CD4-positive, CD25-positive, alpha-beta regulatory T cell (primary cell): ENCODE measurements around the gene TREH. TPM values are rescaled to one million over a fixed set of nuclear protein-coding genes. Genes with fewer than 3 reads are reported as not detected.
"Not testable (repeated sequence)": the region's sequence is repeated elsewhere in the genome, so short reads cannot be mapped to it uniquely, and the experiment has no call there.

Experiments
- ATAC-seq, 2 donors: fragments of 150-1000 bp; cut with Tn5 transposase; one replicate each; pipeline ENCODE4 v1.10.0; 2021; ENCODE audit warnings: low read depth in 2 of 2, moderate number of reproducible peaks in 2 of 2, moderate library complexity in 1 of 2
- DNase-seq, 3 donors: peaks; one replicate each; pipeline versions ENCODE4 v3.0.0 to v3.0.0-alpha.2; 2012 to 2022; ENCODE audit warnings: mixed read lengths in 1 of 3
- H3K27ac ChIP-seq: one replicate; pipeline ENCODE4 v1.7.0; 2013; ENCODE audit warnings: mild to moderate bottlenecking, low read length; ENCODE audit not compliant: insufficient read depth, poor library complexity, severe bottlenecking
- H3K27me3 ChIP-seq: one replicate; pipeline ENCODE4 v1.7.0; 2013; ENCODE audit warnings: low read length; ENCODE audit not compliant: control insufficient read depth, insufficient read depth
- H3K36me3 ChIP-seq: one replicate; pipeline ENCODE4 v1.7.0; 2013; ENCODE audit warnings: mild to moderate bottlenecking, low read length, moderate library complexity; ENCODE audit not compliant: control insufficient read depth, insufficient read depth
- H3K4me1 ChIP-seq: 2 replicates; pipeline ENCODE4 v1.7.0; 2013; ENCODE audit warnings: mild to moderate bottlenecking, low read length; ENCODE audit not compliant: insufficient read depth, control insufficient read depth, poor library complexity, severe bottlenecking
- H3K4me3 ChIP-seq: one replicate; pipeline ENCODE4 v1.7.0; 2013; ENCODE audit warnings: low read depth, mild to moderate bottlenecking, low read length, moderate library complexity
- H3K9me3 ChIP-seq, 2 experiments: 1 replicate in 1 of 2; 2 replicates in 1 of 2; pipeline ENCODE4 v1.7.0; 2013; ENCODE audit warnings: low read length in 2 of 2, mild to moderate bottlenecking in 1 of 2, moderate library complexity in 1 of 2; ENCODE audit not compliant: control insufficient read depth in 2 of 2
- H3K27ac Mint-ChIP-seq, 3 donors: one replicate each; pipeline ENCODE4 v1.8.0; 2020 to 2022; ENCODE audit warnings: mild to moderate bottlenecking in 3 of 3, mixed read lengths in 3 of 3, moderate library complexity in 2 of 3
- H3K27me3 Mint-ChIP-seq: one replicate; pipeline ENCODE4 v1.8.0; 2022; ENCODE audit warnings: mild to moderate bottlenecking, mixed read lengths
- H3K36me3 Mint-ChIP-seq: one replicate; pipeline ENCODE4 v1.8.0; 2020; ENCODE audit warnings: mixed read lengths
- H3K4me1 Mint-ChIP-seq, 4 donors: one replicate each; pipeline ENCODE4 v1.8.0; 2020 to 2022; ENCODE audit warnings: mixed read lengths in 4 of 4, mild to moderate bottlenecking in 1 of 4
- H3K4me3 Mint-ChIP-seq, 4 donors: one replicate each; pipeline ENCODE4 v1.8.0; 2020 to 2022; ENCODE audit warnings: mild to moderate bottlenecking in 4 of 4, mixed read lengths in 4 of 4, moderate library complexity in 3 of 4
- H3K9me3 Mint-ChIP-seq, 7 donors: one replicate each; pipeline ENCODE4 v1.8.0; 2020 to 2022; ENCODE audit warnings: mixed read lengths in 7 of 7, mild to moderate bottlenecking in 3 of 7, moderate library complexity in 2 of 7
- polyA plus RNA-seq, 4 donors: library from polyadenylated mRNA; unstranded; fragments of 300-500 nt; fragmentation: Illumina TruSeq; gene quantifications; one replicate each; pipeline ENCODE4 v1.2.3, GENCODE V29; 2021
- total RNA-seq: library from RNA; stranded (reverse); gene quantifications from one replicate; pipeline ENCODE4 v1.2.3, GENCODE V29; 2022

Gene TREH
- total and polyA plus RNA-seq, 5 donors from 2014 or later: not detected

DNA sequence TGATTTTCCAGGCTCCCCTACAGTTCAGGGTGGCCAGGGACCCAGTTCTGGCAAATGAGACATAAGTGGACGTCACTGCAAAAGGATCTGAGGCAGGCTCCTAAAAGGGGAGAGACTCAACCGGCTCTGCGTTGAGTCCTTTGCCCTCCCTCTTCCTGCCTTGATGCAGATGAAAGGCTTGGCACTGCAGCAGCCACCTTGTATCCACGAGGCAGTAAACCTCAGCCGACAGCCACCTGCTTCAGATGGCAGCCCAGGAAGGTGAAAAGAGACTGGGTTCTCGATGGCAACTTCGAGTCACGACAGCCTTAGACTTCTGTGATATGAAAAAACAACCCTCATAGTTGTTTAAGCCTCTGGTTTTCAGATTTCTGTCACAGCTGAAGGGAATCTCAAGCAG is 14.7 kb upstream of the TREH start:
- no peaks in the 10 kb centered on the region for H3K9me3 ChIP-seq
- DNase-seq: no peak
- H3K36me3 Mint-ChIP-seq: no peaks in the 10 kb centered on the region
- peaks cover 0 to 2% (median 0%) of the 10 kb centered on the region in 7 donors for H3K9me3 Mint-ChIP-seq
- no peak overlapping the region for H3K4me3 ChIP-seq
- peaks cover 19 to 88% (median 48%) of the 10 kb centered on the region in 4 donors for H3K4me1 Mint-ChIP-seq
- peaks cover 87% of the 10 kb centered on the region for H3K4me1 ChIP-seq
- no peak overlapping the region for H3K27ac ChIP-seq
- ATAC-seq: no peak
- H3K36me3 ChIP-seq: no peaks in the 10 kb centered on the region
- peak overlapping the region; percentile 91 to 96 (median 92) for H3K27ac Mint-ChIP-seq
- H3K27me3 Mint-ChIP-seq: no peaks in the 10 kb centered on the region
- H3K27me3 ChIP-seq: no peaks in the 10 kb centered on the region
- no peak overlapping the region for H3K4me3 Mint-ChIP-seq

DNA sequence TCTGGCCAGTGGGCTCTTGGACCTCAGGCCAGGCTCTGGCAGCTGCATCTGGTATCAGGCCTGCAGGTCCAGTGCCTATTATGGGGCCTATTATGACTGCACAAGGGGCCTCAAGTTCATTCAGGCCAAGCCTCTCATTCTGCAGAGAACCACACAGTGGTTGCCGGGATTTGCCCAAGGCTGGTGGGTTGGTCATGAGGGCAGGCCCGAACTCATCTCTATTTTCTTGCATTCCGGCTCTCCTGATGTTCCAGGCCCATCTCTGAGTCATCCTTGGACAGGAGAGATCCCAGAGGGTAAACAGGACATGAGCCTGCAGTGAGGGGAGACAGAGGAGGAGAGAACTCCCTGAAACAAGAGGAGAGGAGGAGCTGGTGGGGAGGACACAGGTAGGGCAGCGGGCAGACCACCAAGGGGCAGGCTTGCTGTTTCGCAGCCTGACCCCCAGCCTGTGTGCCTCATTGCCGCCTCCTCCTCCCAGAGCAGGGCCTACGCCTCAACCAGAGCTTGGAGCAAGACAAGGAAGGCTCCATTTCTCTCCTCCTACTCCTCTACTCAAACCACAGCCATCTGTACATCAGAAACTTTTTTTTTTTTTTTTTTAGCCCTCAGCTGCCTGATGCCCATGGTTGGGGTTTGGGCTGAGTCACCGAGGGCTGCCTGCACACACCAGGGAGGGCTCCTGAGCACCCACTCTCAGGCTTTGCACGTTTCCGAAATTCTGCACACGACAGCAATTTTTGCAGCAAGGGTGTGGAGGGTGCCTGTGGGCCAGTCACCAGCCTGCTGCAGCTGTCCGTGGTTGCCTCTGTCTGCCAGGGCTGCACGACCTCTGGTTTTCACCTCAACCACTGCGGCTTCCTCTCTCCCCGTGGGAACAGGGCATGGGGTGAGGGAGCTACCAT is 12.7 kb upstream of the TREH start:
- Mint-ChIP-seq H3K27me3 (peaks cover 4% of the 10 kb centered on the region), H3K36me3 (no peaks in the 10 kb centered on the region), H3K4me3 (peak overlapping the region; percentile 33 to 72 (median 60)), H3K9me3 (peaks cover 0 to 2% (median 0%) of the 10 kb centered on the region in 7 donors), H3K4me1 (peaks cover 23 to 87% (median 54%) of the 10 kb centered on the region in 4 donors), H3K27ac (peak overlapping the region; percentile 88 to 91 (median 89))
- Histone ChIP-seq H3K4me1 (peaks cover 71% of the 10 kb centered on the region), H3K27ac (peak overlapping the region; percentile 55), H3K4me3 (no peak overlapping the region), H3K27me3 (no peaks in the 10 kb centered on the region), H3K36me3 (no peaks in the 10 kb centered on the region), H3K9me3 (no peaks in the 10 kb centered on the region)
- ATAC-seq (peak; percentile 67 to 69), DNase-seq (peak; percentile 40 to 84 (median 45))

DNA sequence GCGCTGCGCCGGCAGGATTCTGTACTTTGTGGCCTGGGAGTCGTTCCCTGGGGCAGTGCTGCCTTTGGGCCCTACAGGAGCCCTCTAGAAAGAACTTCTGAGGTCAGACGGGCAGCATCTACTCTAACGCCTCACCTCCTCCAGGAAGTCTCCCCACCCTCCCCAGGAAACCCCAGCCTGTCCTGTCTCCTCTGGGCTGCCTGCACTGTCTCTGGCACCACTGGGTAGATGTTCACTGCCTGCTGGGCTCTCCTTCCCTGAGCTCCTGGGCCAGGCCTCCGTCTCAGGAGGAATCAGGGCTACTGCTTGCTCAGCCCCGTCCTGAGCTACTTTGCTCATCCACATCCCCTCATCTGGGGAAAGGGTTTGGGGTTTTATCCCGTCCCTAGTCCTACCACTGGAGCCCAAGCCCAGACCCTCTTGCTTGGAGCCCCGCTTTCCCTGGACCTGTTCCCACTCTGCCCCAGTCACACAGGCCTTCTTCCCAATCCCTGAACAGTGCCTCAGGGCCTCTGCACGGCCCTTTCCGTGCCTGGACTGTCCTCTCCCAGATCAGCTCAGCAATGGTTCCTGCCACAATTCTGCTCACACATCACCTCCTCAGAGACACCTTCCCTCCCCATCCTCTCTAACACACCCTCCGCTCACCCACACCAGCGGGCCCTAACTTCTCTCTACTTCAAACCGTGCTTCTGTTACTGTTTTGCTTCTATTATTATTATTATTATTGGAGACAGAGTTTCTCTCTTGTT is 11.3 kb upstream of the TREH start:
- H3K27ac ChIP-seq: no peak overlapping the region
- DNase-seq (peak in 1 of 3 donors; percentile 27), ATAC-seq (no peak)
- Mint-ChIP-seq H3K9me3 (peaks cover 0 to 2% (median 0%) of the 10 kb centered on the region in 7 donors), H3K27me3 (peaks cover 4% of the 10 kb centered on the region), H3K36me3 (no peaks in the 10 kb centered on the region), H3K4me3 (peak overlapping the region; percentile 58 to 68 (median 62)), H3K27ac (peak overlapping the region; percentile 63 to 84 (median 82)), H3K4me1 (peaks cover 23 to 77% (median 49%) of the 10 kb centered on the region in 4 donors)
- no peaks in the 10 kb centered on the region for H3K27me3 ChIP-seq
- H3K4me1 ChIP-seq: peaks cover 59% of the 10 kb centered on the region
- H3K9me3 ChIP-seq: no peaks in the 10 kb centered on the region
- H3K4me3 ChIP-seq: no peak overlapping the region
- H3K36me3 ChIP-seq: no peaks in the 10 kb centered on the region

DNA sequence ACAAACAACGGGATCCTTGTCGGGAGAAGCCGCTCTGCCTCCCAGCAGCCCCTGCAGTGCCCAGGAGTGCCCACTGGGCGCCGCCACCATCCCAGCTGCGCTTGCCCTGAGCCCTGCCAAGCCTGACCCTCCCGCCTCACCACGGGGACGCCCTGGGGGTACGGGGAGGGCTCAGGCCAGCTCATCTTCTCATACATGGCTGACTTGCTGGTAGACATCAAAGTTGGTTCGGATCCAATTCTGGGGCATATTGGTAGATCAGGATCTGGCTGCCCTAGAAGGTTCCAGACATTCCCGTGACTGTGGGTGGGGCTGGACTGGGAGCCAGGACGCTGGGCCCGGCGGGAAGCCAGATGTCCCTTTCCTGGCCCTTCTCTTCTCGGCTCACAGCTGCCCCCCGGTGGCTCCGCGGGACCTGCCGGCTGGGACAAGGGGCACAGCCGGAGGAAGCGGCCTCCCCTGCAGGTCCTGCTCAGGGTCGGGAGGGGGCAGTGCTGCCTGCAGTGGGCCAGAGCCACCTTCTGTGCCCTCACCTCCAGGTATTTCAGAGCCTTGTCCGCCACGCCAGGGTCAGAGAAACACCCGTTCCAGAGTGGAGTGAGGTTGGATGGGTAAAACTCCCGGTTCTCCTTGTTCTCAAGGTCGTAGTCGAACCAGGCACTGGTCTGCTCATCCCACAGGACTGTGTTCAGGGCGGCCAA is 10.6 kb upstream of the TREH start:
- peak; percentile 84 for ATAC-seq
- Mint-ChIP-seq H3K27ac (peak overlapping the region in 2 of 3 donors; percentile 82 to 84), H3K27me3 (peaks cover 6% of the 10 kb centered on the region), H3K9me3 (peaks cover 0 to 2% (median 0%) of the 10 kb centered on the region in 7 donors), H3K4me3 (peak overlapping the region; percentile 38 to 85 (median 62)), H3K4me1 (peaks cover 23 to 70% (median 43%) of the 10 kb centered on the region in 4 donors), H3K36me3 (no peaks in the 10 kb centered on the region)
- Histone ChIP-seq H3K4me1 (peaks cover 52% of the 10 kb centered on the region), H3K9me3 (no peaks in the 10 kb centered on the region), H3K4me3 (no peak overlapping the region), H3K27ac (peak overlapping the region; percentile 33), H3K36me3 (no peaks in the 10 kb centered on the region), H3K27me3 (no peaks in the 10 kb centered on the region)
- peak; percentile 73 to 87 (median 81) for DNase-seq

DNA sequence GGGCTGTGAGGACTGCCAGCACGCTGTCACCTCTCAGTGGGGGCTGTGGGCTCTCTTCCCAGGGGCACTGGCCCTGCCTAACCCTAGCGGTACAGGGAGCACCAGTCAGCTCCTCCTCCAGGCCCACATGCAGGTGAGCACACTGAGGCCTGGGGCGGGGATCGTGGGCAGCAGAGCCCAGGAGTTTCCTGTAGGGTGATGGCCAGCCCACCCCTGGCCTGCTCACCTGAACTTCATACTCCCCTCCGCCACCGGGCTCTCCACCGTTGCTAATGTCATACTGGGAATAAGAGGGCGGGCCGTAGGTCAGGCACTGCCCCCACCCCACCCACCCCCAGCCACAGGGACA is 10.0 kb upstream of the TREH start:
- Histone ChIP-seq H3K4me3 (no peak overlapping the region), H3K4me1 (peaks cover 48% of the 10 kb centered on the region), H3K27me3 (peaks cover 3% of the 10 kb centered on the region), H3K27ac (no peak overlapping the region), H3K36me3 (no peaks in the 10 kb centered on the region), H3K9me3 (no peaks in the 10 kb centered on the region)
- no peak overlapping the region for H3K4me3 Mint-ChIP-seq
- peaks cover 23 to 65% (median 40%) of the 10 kb centered on the region in 4 donors for H3K4me1 Mint-ChIP-seq
- H3K27ac Mint-ChIP-seq: no peak overlapping the region
- H3K9me3 Mint-ChIP-seq: peaks cover 0 to 2% (median 0%) of the 10 kb centered on the region in 7 donors
- ATAC-seq: peak in 1 of 2 donors; percentile 1
- no peak for DNase-seq
- peaks cover 11% of the 10 kb centered on the region for H3K27me3 Mint-ChIP-seq
- H3K36me3 Mint-ChIP-seq: no peaks in the 10 kb centered on the region

DNA sequence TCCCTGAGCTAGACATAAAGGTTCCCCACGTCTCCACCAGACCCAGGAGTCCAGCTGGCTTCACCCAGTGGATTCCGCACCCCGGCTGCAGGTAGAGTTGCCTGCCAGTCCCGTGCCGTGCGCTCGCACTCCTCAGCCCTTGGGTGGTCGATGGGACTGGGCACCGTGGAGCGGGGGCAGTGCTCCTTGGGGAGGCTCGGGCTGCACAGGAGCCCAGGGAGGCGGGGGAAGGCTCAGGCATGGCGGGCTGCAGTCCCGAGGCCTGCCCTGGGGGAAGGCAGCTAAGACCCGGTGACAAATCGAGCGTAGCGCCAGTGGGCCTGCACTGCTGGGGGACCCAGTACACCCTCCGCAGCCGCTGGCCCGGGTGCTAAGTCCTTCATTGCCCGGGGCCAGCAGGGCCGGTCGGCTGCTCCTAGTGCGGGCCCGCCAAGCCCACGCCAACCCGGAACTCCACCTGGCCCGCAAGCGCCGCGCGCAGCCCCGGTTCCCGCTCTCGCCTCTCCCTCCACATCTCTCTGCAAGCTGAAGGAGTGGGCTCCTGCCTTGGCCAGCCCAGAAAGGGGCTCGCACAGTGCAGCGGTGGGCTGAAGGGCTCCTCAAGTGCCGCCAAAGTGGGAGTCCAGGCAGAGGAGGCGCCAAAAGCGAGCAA is 9.5 kb upstream of the TREH start:
- DNase-seq: no peak
- Histone ChIP-seq H3K4me3 (no peak overlapping the region), H3K27ac (no peak overlapping the region), H3K36me3 (no peaks in the 10 kb centered on the region), H3K4me1 (peaks cover 44% of the 10 kb centered on the region), H3K27me3 (peaks cover 3% of the 10 kb centered on the region), H3K9me3 (no peaks in the 10 kb centered on the region)
- Mint-ChIP-seq H3K27me3 (peaks cover 16% of the 10 kb centered on the region), H3K27ac (no peak overlapping the region), H3K36me3 (no peaks in the 10 kb centered on the region), H3K9me3 (peaks cover 0 to 2% (median 0%) of the 10 kb centered on the region in 7 donors), H3K4me3 (peak overlapping the region in 2 of 4 donors; percentile 50 to 66), H3K4me1 (peaks cover 23 to 61% (median 38%) of the 10 kb centered on the region in 4 donors)
- no peak for ATAC-seq

DNA sequence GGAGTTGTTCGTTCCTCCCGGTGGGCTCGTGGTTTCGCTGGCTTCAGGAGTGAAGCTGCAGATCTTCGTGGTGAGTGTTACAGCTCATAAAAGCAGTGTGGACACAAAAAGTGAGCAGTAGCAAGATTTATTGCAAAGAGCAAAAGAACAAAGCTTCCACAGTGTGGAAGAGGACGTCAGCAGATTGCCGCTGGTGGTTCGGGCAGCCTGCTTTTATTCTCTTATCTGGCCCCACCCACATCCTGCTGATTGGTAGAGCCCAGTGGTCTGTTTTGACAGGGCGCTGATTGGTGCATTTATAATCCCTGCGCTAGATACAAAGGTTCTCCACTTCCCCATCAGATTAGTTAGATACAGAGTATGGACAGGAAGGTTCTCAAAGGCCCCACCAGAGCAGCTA is 8.9 kb upstream of the TREH start:
- H3K9me3 Mint-ChIP-seq, H3K9me3 ChIP-seq, H3K27me3 ChIP-seq, ATAC-seq, H3K36me3 ChIP-seq, H3K36me3 Mint-ChIP-seq, H3K27ac ChIP-seq, H3K4me3 ChIP-seq: not testable (repeated sequence)
- peaks cover 22% of the 10 kb centered on the region for H3K27me3 Mint-ChIP-seq
- peak overlapping the region in 1 of 3 donors; percentile 91 for H3K27ac Mint-ChIP-seq
- peaks cover 37% of the 10 kb centered on the region for H3K4me1 ChIP-seq
- peaks cover 19 to 54% (median 34%) of the 10 kb centered on the region in 4 donors for H3K4me1 Mint-ChIP-seq
- H3K4me3 Mint-ChIP-seq: peak overlapping the region; percentile 30 to 87 (median 58)
- peak in 1 of 3 donors; percentile 40 for DNase-seq
